GM18868 (cell line): ENCODE measurements around the gene LHX2.
A peak's percentile ranks its signal among the peaks of the same experiment; 100 is the strongest.

Experiments used
- ATAC-seq: cut with Tn5 transposase; IDR thresholded peaks from one replicate; pipeline ENCODE4 v1.9.1; 2021; ENCODE audit warnings: mild to moderate bottlenecking, moderate library complexity; ENCODE audit not compliant: unreplicated experiment

The LHX2 gene

DNA sequence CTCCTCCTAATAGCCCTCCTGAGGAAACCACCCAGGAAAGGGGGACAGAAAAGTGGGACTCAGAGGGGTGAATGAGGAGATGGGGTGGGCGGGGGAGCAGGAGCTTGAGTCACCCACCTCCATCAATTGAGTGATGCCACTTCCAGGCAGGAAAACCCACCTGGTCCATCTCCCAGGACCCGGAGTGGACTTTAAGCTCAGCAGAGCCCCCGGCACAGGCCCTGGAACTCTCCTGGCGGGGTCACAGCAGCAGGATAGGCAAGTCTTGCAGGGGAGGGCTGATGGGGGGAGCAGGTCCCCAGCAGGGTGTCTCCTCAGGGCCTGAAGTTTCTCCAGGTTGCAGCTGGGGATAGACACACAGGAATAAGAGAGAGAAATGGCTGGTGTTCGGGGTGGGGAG, 40.8 kb downstream of the LHX2 start:
- no peak for ATAC-seq

- peak; percentile 99 for ATAC-seq
Measured at GRCh38 chr9:124054582-124055227, 43.1 kb downstream of the LHX2 start.

GRCh38 chr9:124060844-124061605, 49.5 kb downstream of the LHX2 start:
- ATAC-seq = no peak

- ATAC-seq = no peak
Measured at GRCh38 chr9:124062172-124062571, 50.6 kb downstream of the LHX2 start.

GRCh38 chr9:124066783-124067577, 55.4 kb downstream of the LHX2 start:
- no peak for ATAC-seq

DNA sequence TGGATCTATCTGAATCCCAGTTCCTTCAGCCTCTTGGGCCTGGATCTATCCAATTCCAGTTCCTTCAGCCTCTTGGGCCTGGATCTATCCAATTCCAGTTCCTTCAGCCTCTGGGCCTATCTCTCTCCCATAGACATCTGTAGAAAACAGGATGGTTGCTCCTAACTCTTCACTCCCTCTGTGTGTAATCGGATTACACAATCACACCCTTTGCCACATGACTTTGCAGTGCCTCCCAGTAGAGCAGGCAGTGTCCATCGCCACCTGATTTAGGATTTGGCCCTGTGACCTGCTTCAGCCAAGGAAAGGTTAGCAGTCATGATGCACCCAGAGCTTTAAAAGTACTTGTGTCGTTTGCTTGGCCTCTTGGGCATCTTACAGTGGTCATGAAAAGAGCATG, 56.7 kb downstream of the LHX2 start:
- no peak for ATAC-seq

- ATAC-seq = no peak
Measured at GRCh38 chr9:124074746-124075145, 63.2 kb downstream of the LHX2 start.

- no peak for ATAC-seq
Measured at GRCh38 chr9:124075761-124076160, 64.2 kb downstream of the LHX2 start.

- no peak for ATAC-seq
Measured at GRCh38 chr9:124077915-124078572, 66.5 kb downstream of the LHX2 start.

- ATAC-seq = no peak
Measured at GRCh38 chr9:124078641-124079040, 67.1 kb downstream of the LHX2 start.

DNA sequence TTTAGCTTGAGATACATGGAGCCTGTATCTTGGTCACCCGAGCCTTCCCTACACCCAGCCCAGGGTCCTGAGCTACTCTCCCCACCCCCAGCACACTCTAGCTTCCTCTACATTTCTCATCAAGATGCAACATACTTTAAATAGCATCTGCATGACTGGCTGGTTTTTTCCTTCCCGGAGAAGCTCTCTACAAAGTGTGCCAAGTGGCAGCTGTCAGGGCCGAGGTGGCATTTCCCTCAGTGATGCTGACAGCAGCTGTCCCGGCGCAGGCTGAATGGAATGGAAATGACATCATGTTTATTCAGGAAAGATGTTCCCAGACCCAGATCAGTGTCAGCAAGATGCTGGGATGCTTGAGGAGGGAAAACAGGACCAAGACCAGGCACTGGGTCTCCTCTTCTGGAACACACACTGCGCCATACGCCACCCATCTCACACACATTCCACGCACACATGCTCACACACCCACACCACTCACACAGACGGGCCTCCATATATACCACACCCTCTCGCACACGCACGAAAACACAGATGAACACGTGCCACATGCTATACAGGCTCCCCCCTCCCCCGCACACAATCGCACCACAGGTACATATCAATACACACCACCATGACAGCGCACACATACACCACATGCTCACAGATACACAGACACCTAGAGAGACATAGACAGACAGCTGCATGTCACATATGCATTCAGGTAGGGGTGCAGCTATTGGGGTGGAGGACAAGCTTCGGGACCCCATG, 67.8 kb downstream of the LHX2 start:
- ATAC-seq = no peak

DNA sequence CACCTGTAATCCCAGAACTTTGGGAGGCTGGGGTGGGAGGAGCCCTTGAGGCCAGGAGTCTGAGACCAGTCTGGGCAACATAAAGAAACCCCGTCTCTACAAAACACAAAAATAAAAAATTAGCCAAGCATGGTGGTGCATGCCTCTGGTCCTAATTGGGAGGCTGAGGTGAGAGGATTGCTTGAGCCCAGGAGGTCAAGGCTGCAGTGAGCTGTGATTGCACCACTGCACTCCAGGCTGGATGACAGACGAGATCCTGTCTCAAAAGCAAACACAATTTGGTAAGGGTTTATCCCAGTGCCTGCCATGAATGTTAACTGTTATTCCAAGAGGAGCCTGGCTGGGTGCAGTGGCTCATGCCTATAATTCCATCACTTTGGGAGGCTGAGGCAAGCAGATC, 71.1 kb downstream of the LHX2 start:
- ATAC-seq = no peak
